GM21526 (cell line): ENCODE results near the gene CD22.
"Not testable (repeated sequence)": the region's sequence is repeated elsewhere in the genome, so short reads cannot be mapped to it uniquely, and the experiment has no call there.

Experiments used
- ATAC-seq: cut with Tn5 transposase; IDR thresholded peaks from one replicate; pipeline ENCODE4 v1.9.1; 2021; ENCODE audit warnings: moderate library complexity; ENCODE audit not compliant: unreplicated experiment, low FRiP score

Gene CD22

DNA sequence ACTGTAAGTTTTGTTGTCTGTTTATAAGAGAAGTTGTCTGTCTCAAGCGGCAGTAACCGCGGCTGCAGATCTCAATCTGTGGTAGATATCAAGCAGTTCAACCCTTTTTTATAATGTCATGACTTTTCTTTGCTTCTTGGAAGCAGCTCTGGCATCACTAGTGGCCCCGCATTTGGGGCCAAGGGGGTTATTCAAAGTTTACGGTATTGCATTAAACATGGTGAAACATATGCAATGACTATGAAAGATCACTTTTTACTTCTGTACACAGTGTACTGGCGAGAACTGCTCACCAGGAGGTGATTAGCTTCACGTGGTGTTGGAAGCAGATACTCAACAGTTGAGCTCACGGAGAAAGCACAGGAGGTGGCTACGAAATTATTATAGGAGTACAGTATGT lies 24.6 kb downstream of the CD22 start:
- no peak for ATAC-seq

DNA sequence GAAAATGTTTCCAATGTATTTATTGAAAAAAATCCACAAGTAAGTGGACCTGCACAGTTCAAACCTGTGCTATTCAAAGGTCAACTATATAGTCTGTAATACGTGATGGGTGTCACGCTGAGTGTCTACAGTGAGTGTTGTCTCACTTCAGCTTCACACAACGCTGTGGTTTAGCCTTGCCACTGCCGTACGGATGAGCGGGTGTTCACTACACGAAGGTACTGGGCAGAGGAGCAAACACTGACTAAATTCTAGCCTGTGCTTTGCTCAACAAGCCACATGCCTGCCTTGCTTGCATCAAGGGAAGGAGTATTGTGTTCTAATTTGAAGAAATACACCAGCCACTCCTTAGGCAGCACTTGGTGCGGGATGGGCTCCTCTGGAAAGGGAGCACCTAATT lies 25.9 kb downstream of the CD22 start:
- ATAC-seq: no peak

DNA sequence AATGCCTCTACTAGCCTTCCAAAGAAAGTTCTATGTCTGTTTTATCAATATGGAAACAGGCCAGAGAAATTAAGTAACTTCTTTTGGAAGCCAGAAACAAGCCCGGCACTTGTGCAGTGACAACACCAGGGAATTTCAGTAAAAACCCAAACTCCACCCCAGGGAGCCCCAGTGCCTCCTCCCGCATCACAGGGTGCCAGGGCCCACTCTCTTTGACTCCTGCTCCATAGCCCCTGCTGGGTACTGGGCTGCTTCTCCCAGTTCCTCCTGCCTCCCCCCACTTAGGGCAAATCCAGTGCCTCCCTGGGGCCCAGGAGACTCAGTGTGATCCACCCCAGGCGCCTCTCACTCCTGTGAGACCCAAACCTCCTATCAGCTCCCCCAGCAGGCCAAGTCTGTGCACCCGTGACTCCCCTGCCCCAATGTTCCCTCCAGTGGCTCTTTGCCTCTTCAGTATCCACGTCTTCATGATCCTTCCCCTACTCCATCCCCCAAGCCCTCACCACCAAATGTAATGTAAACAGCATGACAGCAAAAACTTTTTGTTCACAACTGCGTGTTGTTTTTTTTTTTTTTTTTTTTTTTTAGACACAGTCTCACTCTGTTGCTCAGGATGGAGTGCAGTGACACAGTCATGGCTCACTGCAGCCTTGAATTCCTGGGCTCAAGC lies 26.9 kb downstream of the CD22 start:
- no peak for ATAC-seq

DNA sequence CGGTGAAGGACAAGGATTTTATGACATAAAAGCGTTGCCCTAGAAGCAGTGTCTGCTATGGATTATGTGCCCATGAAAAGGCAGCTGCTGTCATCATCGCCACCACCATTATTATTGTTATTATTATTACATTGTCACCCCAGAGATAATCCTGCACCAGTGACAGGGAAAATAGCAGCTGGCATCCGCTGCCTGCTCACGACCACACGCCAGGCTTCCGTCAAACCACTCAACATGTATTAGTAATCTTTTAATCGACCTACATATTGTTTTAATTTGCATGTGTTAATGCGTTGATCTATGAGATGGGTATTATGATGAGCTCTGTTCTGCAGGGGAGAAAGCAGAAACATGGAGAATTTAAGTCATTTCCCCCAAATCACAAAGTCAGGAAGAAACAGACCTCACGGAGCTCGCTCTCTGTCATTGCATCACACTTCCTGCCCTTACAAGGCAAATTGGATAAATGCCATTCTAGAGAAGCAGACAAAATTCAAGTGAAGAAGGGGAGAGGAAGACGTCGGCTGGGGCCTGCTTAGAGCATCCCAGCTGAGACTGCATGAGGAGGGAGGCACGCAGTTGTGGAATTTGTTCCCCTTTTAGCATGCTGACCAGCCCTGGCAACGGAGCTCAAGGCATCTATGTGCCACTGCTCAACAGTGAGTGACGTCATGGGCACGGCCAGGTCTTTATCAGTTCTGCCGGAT lies 29.0 kb downstream of the CD22 start, which contains the start of gene FFAR3:
TSS of gene FFAR3 (plus strand) at position 594 of the 707 bp plus-strand sequence. CDS start 431 bp downstream, outside the sequence.
- no peak for ATAC-seq

DNA sequence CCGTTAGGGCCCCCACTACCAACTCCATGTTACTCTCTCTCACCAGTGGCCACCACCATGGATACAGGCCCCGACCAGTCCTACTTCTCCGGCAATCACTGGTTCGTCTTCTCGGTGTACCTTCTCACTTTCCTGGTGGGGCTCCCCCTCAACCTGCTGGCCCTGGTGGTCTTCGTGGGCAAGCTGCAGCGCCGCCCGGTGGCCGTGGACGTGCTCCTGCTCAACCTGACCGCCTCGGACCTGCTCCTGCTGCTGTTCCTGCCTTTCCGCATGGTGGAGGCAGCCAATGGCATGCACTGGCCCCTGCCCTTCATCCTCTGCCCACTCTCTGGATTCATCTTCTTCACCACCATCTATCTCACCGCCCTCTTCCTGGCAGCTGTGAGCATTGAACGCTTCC lies 29.8 kb downstream of the CD22 start:
- not testable (repeated sequence) for ATAC-seq

DNA sequence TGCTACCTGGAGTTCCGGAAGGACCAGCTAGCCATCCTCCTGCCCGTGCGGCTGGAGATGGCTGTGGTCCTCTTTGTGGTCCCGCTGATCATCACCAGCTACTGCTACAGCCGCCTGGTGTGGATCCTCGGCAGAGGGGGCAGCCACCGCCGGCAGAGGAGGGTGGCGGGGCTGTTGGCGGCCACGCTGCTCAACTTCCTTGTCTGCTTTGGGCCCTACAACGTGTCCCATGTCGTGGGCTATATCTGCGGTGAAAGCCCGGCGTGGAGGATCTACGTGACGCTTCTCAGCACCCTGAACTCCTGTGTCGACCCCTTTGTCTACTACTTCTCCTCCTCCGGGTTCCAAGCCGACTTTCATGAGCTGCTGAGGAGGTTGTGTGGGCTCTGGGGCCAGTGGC lies 30.4 kb downstream of the CD22 start:
- not testable (repeated sequence) for ATAC-seq

DNA sequence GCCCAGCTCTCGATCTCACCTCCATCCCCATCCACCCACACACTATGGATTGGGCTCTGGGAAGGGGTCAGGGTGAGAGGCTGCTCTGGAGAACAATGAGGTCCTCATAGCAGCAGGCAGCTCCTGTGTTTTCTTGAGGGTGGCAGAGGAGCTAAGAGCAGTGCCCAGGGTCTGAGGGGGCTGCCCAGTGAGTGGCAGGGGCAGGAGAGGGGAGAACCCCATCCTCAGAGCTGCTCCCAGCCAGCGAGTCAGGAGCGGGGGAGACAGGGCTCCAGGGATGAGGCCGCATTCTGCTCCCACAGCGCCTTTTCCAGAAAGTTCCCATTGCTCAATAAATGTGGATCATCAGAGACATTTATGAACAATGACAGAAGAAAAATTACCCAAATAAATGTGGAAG lies 31.1 kb downstream of the CD22 start:
- not testable (repeated sequence) for ATAC-seq

DNA sequence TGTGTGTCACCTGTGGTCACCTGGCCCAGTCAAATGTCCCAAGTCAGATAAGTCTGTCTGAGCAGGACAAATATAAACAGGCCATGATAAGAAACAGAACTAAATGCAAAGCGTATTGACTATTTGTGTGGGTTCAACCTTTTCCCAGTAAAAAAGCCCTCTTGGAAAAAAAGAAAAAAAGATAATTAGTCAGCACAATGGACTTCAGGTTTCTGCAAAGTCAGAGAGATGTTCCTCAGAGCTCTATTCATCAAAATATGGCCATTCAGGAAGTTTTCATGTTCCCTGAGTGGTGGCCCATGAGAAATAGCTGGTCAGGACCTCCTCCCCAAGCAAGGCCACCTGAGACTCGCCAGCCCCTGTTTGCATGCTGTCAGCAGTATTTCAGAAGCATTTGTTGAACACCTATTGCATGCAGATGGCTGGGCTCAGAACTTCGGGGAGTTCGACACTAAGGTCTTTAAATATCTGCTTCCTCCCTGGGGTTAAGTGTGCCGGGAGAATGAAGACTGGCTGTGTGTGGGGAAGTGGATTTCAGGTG lies 32.0 kb downstream of the CD22 start:
- ATAC-seq: no peak

DNA sequence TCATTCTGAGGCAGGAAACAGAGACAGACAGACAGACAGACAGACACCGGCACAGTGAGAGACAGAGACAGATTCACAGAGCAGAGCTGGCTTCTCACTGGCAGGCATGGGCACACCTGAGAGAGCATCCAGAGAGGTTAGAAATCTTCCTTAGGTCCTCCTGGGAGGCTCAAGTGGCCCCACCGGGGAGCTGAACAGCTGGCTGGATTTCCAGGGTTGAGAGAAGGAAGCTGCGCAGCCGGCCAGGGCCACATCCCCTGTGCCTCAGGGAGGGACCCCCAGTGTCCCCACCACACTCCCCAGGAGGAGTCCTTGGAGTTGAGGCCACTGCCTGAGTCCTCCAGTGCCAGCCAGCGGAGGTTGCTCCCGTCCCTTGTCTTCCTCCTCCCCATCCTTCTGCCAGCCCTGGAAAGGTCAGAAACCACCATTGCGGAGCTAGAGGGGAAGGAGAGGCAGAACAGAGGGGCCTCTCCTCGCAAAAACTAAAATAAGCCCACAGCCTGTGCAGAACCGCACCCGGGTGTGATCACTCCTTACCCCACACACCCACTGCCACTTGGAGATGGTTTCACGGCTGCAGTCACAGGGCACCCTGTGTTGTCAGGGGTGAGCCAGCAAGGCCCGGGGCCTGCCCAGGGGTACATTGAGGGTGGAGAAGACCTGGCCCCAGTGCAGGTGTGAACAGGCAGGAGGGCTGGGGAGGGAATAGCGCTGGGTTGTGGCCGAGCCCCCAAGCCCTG lies 33.4 kb downstream of the CD22 start:
- ATAC-seq: no peak

DNA sequence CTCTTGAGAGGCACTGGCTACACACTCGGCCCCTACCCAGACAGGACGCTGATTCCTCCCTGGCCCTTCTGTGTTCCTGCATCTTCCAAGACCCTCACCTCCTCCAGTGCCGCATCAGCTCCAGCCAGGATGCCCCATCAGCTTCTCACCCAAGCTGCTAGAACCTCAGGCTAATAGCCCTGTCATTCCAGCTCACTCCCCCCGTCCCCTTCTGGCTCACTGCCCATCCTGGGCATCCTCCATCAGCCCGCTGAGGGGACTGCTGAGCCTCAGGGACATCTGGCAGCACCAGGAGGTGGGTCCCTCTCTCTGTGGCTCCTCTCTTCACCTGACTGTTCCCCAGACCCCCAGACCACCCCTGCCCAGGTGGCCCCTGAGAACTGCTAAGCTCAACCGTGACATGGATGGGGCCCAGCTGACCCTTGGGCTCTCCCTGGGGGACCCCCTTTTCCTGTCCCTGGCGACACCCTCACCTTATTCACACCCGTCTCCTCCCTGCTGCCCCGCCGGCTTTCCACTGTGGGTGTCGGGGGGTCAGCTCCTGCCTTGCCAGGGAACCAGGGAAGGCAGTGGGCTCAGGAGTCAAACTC lies 34.1 kb downstream of the CD22 start:
- no peak for ATAC-seq

DNA sequence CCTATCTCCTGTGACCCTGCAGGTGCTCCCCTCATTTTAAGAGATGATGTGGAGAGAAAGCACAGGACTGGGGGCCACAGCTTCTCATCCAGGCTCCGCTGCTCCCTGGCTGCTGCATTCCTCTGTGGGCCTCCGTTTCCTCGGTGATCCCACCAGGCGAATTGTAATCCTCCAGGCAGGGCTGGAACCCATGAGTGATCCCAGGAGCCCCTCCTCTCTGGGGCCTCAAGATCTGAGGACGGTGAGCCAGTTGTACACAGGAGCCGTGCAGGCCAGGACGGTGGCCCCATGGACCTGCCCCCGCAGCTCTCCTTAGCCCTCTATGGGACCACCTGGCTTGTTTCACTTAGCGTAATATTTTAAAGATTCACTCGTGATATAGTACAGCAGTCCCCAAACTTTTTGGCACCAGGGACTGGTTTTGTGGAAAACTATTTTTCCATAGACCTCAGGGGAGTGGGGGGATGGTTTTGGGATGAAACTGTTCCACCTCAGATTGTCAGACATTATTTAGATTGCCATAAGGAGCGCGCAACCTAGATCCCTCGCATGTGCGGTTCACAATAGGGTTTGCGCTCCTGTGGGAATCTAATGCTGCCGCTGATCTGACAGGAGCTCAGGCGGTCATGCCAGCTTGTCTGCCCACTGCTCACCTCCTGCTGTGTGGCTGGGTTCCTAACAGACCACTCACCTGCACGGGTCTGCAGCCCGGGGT lies 34.9 kb downstream of the CD22 start:
- no peak for ATAC-seq

DNA sequence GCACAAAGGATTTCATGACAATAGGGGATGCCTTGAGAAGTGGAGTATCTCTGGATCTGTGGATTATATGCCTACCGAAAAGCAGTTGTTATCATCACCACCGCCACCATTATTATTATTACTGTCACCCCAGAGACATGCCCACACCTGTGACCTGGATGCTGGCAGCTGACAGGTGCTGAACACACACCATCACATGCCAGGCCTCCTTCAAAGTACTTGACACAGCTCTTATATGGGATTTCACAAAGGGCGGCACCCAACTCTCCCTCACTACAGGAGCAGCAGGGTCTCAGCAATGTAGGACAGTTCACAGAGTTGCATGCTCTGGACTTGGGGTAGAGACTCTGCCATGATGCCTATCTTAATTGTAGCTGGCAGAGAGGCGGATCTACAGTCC lies 36.3 kb downstream of the CD22 start:
- ATAC-seq: no peak

DNA sequence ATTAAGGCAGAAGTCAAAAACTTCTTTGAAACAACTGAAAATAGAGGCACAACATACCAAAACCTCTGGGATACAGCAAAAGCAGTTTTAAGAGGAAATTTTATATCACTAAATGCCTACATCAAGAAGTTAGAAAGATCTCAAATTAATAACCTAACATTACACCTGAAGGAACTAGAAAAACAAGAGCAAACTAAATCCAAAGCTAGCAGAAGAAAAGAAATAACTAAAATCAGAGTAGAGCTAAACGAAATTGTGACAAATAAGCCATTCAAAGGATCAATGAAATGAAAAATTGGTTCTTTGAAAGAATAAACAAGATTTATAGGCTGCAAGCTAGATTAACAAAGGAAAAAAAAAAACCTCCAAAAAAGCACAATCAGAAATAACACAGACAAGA lies 39.4 kb downstream of the CD22 start:
- no peak for ATAC-seq

DNA sequence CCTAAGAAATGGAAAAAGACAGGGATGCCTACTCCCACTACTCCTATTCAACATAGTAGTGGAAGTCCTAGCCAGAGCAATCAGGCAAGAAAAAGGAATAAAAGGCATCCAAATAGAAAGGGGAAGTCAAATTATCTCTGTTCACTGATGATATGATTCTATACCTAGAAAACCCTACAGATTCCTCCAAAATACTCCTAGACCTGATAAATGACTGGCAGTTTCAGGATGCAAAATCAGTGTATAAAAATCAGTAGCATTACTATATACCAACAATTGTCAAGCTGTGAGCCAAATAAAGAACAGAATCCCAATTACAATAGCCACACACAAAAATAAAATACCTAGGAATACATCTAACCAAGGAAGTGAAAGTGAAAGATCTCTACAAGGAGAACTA lies 40.5 kb downstream of the CD22 start:
- ATAC-seq: no peak

DNA sequence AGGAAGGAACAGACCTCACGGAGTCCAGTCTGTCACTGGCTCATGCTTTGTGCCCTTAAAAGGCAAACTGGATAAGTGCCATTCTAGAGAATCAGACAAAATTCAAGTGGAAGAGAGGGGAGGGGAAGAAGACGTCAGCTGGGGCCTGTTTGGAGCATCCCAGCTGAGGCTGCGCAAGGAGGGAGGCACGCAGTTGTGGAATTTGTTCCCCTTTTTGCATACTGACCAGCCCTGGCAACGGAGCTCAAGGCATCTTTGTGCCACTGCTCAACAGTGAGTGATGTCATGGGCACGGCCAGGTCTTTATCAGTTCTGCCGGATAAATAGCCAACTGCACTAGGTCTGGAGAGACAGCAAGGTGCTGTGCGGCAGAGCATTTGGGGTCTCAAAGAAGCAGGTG lies 41.7 kb downstream of the CD22 start, which contains the start of gene GPR42:
TSS of gene GPR42 (plus strand) at position 347 of the 400 bp plus-strand sequence. CDS start 292 bp downstream, outside the sequence.
- no peak for ATAC-seq

DNA sequence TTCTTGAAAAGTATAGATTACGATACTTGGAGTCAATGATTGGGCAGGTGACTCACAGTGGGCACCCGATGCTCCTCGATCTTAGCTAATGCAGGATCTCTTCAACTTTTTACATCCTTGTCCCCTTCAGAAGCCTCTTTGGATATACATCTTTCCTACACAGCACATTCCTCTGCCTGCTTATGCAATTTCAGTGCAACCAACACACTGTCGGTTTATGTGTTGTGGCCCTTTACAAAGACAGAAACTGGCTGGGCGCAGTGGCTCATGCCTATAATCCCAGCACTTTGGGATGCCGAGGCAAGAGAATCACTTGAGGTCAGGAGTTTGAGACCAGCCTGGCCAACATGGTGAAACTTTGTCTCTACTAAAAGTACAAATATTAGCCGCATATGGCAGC lies 44.5 kb downstream of the CD22 start:
- ATAC-seq: no peak

DNA sequence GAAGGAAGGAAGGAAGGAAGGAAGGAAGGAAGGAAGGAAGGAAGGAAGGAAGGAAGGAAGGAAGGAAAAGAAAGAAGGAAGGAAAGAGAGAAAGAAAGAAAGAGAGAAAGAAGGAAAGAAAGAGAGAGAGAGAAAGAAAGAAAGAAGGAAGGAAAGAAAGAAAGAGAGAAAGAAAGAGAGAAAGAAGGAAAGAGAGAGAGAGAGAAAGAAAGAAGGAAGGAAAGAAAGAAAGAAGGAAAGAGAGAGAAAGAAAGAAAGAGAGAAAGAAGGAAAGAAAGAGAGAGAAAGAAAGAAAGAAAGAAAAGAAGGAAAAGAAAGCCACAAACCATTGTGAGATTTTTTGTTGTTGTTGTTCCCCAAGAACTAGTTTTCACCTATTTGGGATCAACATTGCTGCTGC lies 45.0 kb downstream of the CD22 start:
- ATAC-seq: not testable (repeated sequence)

DNA sequence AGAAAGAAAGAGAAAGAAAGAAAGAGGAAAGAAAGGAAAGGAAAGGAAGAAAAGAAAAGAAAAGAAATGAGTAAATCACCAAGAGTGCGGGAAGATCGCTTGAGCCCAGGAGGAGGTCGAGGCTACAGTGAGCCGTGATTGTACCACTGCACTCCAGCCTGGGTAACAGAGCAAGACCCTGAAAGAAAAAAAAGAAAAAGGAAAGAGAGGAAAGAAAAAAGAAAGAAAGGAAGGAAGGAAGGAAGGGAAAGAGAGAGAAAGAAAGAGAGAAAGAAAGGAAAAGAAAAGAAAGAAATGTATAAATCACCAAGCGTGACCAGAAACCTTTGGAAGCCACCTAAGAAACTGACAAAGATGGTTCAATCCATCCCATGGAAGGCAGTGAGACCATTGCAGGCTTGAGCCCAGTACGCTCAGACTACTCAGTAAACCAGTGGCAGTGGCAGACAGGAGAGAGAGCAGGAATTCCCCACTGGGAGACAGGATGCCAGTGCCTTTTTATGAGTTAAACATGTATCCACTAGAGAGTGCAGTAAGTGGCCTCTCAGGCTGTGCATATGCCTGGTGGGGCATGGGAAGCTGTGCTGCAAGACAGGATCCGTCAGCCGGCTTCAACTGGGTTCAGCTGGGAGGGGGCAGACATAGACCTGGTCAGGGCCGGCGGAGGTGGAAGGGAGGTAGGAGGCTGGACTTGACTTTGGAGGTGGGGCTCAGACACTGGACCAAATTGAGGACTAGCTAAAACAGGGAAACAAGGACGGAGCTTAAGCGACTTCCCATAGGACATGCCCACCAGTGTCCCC lies 46.7 kb downstream of the CD22 start:
- no peak for ATAC-seq

DNA sequence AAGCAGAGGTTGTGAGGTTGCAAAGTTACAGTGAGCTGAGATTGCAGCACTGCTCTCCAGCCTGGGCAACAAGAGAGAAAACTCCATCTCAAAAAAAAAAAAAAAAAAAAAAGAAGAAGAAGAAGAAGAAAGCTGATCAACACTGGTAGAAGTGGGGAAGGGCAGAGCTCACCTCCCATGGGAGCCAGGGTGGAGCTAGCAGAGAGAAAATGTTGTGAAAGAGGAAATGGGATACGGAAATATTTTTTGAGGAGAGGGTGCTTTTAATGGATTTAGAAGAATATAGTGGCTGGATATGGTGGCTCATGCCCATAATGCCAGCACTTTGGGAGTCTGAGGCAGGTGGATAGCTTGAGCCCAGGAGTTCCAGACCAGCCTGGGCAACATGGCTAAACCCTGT lies 48.7 kb downstream of the CD22 start:
- no peak for ATAC-seq
